Thymus (tissue), 2 donors: ENCODE measurements around the gene BTN3A1. TPM values are rescaled to one million over a fixed set of nuclear protein-coding genes. Genes with fewer than 3 reads are reported as not detected.

Experiments
- polyA plus RNA-seq: library from polyadenylated mRNA; stranded (reverse); fragments of 200-250 nt; gene quantifications from one replicate; pipeline ENCODE4 v1.2.3, GENCODE V29; 2013
- total RNA-seq: library from RNA; stranded (reverse); fragments of 120-200 nt; gene quantifications from one replicate; pipeline ENCODE4 v1.2.4, GENCODE V29; 2013
- donor health status: healthy.

The BTN3A1 gene
- total and polyA plus RNA-seq, 2 donors = 27.5 to 32.7 TPM

Other genes starting within 250 kb of the BTN3A1 start
- gene BTN3A2, start 37.1 kb upstream of the BTN3A1 start, total RNA-seq = 43.3 TPM
- gene BTN3A2, start 37.1 kb upstream of the BTN3A1 start, polyA plus RNA-seq = 43.1 TPM
- 20.3 TPM for gene BTN2A2, start 19.2 kb upstream of the BTN3A1 start, total RNA-seq
- gene BTN2A2, start 19.2 kb upstream of the BTN3A1 start, polyA plus RNA-seq = 18.7 TPM
- gene BTN3A3, start 38.2 kb downstream of the BTN3A1 start, total RNA-seq = 20.2 TPM
- 19.3 TPM for gene BTN3A3, start 38.2 kb downstream of the BTN3A1 start, polyA plus RNA-seq
- 8.1 TPM for gene BTN2A1, start 55.7 kb downstream of the BTN3A1 start, total RNA-seq
- gene BTN2A1, start 55.7 kb downstream of the BTN3A1 start, polyA plus RNA-seq = 26.9 TPM
- gene BTN1A1, start 98.0 kb downstream of the BTN3A1 start, total RNA-seq = 0.14 TPM
- 0.16 TPM for gene BTN1A1, start 98.0 kb downstream of the BTN3A1 start, polyA plus RNA-seq
- gene HMGN4, start 136.1 kb downstream of the BTN3A1 start, total RNA-seq = 110 TPM
- gene HMGN4, start 136.1 kb downstream of the BTN3A1 start, polyA plus RNA-seq = 62.1 TPM
- gene ABT1, start 194.7 kb downstream of the BTN3A1 start, total RNA-seq = 22.7 TPM
- gene ABT1, start 194.7 kb downstream of the BTN3A1 start, polyA plus RNA-seq = 25.0 TPM